Measurements from ENCODE around the gene BCAP29. TPM values are rescaled to one million over a fixed set of nuclear protein-coding genes. Genes with fewer than 3 reads are reported as not detected.
A peak's percentile ranks its signal among the peaks of the same experiment; 100 is the strongest.

BCAP29 gene
- total and polyA plus RNA-seq, 2 of the 8 experiments (the other 6 are each of a cell fraction or from before 2014, with no cell fraction given), result 6.8 to 18.1 TPM

DNA sequence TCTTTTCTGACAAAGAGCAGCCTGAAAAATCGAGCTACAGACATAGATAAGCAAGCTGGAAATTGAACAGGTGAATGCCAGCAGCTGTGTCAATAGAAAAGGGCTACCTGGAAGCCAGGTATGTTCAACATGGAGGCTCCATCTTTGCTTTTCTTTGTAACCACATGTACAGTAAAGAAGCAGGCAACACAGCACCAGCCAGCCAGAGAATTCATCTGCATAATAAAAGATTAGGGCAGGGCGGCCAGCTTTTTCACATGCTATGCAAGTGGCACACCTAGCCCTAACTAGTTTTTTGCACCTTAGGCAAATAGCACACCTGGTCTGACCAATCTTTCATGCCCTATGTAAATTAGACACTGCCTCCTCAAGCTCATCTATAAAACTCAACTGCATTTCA, 42.0 kb upstream of the BCAP29 start:
- H3K23ac ChIP-seq (ENCODE audit: insufficient read length), result no peak overlapping the region
- H3K4me2 ChIP-seq (ENCODE audit: insufficient read depth in 1 of 2, low read depth in 2 of 2, low read length in 2 of 2), result 0 out of 4 replicates have a peak overlapping the region, but pooled peaks have one; percentile 7 to 21
- H3K18ac ChIP-seq (ENCODE audit: extremely low read depth, low read length), result no peak overlapping the region
- H2BK15ac ChIP-seq (ENCODE audit: low read length), result no peak overlapping the region
- H3K9me3 ChIP-seq (ENCODE audit: insufficient read depth in 2 of 2, low read depth in 1 of 2, low read length in 1 of 2), result no peaks in the 10 kb centered on the region
- no peak overlapping the region for H3K56ac ChIP-seq (replicated peaks; ENCODE audit: insufficient read length, low read depth, low read length)
- H4K20me1 ChIP-seq (replicated peaks in 1 of 2; ENCODE audit: control insufficient read depth in 1 of 2, insufficient read depth in 2 of 2, low read length in 2 of 2), result no peaks in the 10 kb centered on the region
- H2AK5ac ChIP-seq (ENCODE audit: low read depth, low read length), result no peak overlapping the region
- H3K14ac ChIP-seq (ENCODE audit: insufficient read length), result no peak overlapping the region
- no peaks in the 10 kb centered on the region for H3K23me2 ChIP-seq (ENCODE audit: low read depth, low read length)
- no peak overlapping the region for H2BK120ac ChIP-seq (replicated peaks; ENCODE audit: low read depth, low read length)
- no peak overlapping the region for H4K8ac ChIP-seq (ENCODE audit: extremely low read depth, insufficient read depth, low read length)
- POLR2A ChIA-PET (ENCODE audit: partially characterized antibody), result no interaction called here
- no peak overlapping the region for H4K91ac ChIP-seq (replicated peaks; ENCODE audit: insufficient read length, low read length)
- no peak for FAIRE-seq
- H2BK12ac ChIP-seq (ENCODE audit: low read depth, low read length), result no peak overlapping the region
- no peaks in the 10 kb centered on the region; a peak in 1 of 4 replicates for H3K79me2 ChIP-seq (ENCODE audit: control insufficient read depth in 1 of 2, insufficient read depth in 2 of 2, low read length in 2 of 2)
- H3K4me1 ChIP-seq (replicated peaks in 1 of 4; ENCODE audit: control insufficient read depth in 3 of 4, insufficient read depth in 4 of 4, low read length in 3 of 4), result peaks cover 0 to 4% (median 0%) of the 10 kb centered on the region in 4 experiments; a peak in 2 of 7 replicates
- H3K9ac ChIP-seq (replicated peaks in 1 of 4; ENCODE audit: extremely low read depth in 1 of 4, low read depth in 3 of 4, low read length in 3 of 4), result no peak overlapping the region
- no peak for DNase-seq (ENCODE audit: low read depth in 1 of 2, low spot score in 2 of 2)
- no peak overlapping the region for H2BK5ac ChIP-seq (ENCODE audit: low read depth, low read length)
- no peak overlapping the region for H2BK20ac ChIP-seq (ENCODE audit: low read length)
- H3K27me3 ChIP-seq (replicated peaks in 1 of 4; ENCODE audit: control insufficient read depth in 3 of 4, extremely low read depth in 1 of 4, insufficient read depth in 3 of 4, low read length in 3 of 4), result no peaks in the 10 kb centered on the region
- no peak overlapping the region for H2AFZ ChIP-seq (ENCODE audit: low read length)
- no peaks in the 10 kb centered on the region; a peak in 1 of 8 replicates for H3K36me3 ChIP-seq (ENCODE audit: control insufficient read depth in 2 of 4, insufficient read depth in 4 of 4, low read length in 3 of 4)
- no peak overlapping the region; a peak in 1 of 8 replicates for H3K4me3 ChIP-seq (ENCODE audit: extremely low read depth in 1 of 4, insufficient read depth in 2 of 4, low read depth in 3 of 4, low read length in 4 of 4)
- WGBS, 2 experiments (ENCODE audit: extremely low coverage in 1 of 2, insufficient coverage in 1 of 2, insufficient read length in 1 of 2, insufficient replicate concordance in 2 of 2, low coverage in 1 of 2, low lambda C conversion rate in 2 of 2, missing lambda C conversion rate in 1 of 2), result 47% methylated on average over 2 of the region's 2 CpGs; no CpG with 5 or more reads in 1 of the 2 experiments
- H4K5ac ChIP-seq (ENCODE audit: insufficient read length, low read depth, low read length), result no peak overlapping the region
- CTCF ChIA-PET (ENCODE audit: partially characterized antibody), result no interaction called here
- no peaks in the 10 kb centered on the region for H3K79me1 ChIP-seq (ENCODE audit: low read depth, low read length)
- no peak overlapping the region for H3K4ac ChIP-seq (replicated peaks; ENCODE audit: insufficient read length, low read depth, low read length)
- H3K27ac ChIP-seq (ENCODE audit: low read depth, low read length), result no peak overlapping the region
- TF ChIP-seq ZNF274 (IDR thresholded peaks at IDR 0.05; ENCODE audit: borderline replicate concordance, extremely low read depth, low read length) (no peak), BRCA1 (IDR thresholded peaks at IDR 0.05; ENCODE audit: low read depth, low read length) (no peak), RXRA (IDR thresholded peaks at IDR 0.05; ENCODE audit: insufficient read depth, low read depth, low read length) (no peak), GTF2F1 (IDR thresholded peaks at IDR 0.05; ENCODE audit: borderline replicate concordance, low read depth, low read length) (no peak), BACH1 (IDR thresholded peaks at IDR 0.05; ENCODE audit: low read length) (no peak), POU5F1 (IDR thresholded peaks at IDR 0.05; ENCODE audit: low read depth, low read length) (no peak), RFX5 (IDR thresholded peaks at IDR 0.05; ENCODE audit: borderline replicate concordance, low read depth, low read length) (no peak), NRF1 (IDR thresholded peaks at IDR 0.05; ENCODE audit: low read depth, low read length) (no peak), SP2 (IDR thresholded peaks at IDR 0.05; ENCODE audit: low read length) (no peak), NANOG (IDR thresholded peaks at IDR 0.05; ENCODE audit: insufficient read depth, low read depth, low read length, poor library complexity, severe bottlenecking) (no peak)
- TF ChIP-seq, protein P1, sequence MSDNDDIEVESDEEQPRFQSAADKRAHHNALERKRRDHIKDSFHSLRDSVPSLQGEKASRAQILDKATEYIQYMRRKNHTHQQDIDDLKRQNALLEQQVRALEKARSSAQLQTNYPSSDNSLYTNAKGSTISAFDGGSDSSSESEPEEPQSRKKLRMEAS (IDR thresholded peaks at IDR 0.05), result no peak
- TF ChIP-seq, protein P2, sequence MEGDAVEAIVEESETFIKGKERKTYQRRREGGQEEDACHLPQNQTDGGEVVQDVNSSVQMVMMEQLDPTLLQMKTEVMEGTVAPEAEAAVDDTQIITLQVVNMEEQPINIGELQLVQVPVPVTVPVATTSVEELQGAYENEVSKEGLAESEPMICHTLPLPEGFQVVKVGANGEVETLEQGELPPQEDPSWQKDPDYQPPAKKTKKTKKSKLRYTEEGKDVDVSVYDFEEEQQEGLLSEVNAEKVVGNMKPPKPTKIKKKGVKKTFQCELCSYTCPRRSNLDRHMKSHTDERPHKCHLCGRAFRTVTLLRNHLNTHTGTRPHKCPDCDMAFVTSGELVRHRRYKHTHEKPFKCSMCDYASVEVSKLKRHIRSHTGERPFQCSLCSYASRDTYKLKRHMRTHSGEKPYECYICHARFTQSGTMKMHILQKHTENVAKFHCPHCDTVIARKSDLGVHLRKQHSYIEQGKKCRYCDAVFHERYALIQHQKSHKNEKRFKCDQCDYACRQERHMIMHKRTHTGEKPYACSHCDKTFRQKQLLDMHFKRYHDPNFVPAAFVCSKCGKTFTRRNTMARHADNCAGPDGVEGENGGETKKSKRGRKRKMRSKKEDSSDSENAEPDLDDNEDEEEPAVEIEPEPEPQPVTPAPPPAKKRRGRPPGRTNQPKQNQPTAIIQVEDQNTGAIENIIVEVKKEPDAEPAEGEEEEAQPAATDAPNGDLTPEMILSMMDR (IDR thresholded peaks at IDR 0.05; ENCODE audit: control extremely low read depth in 1 of 3, insufficient read depth in 1 of 3, low read depth in 1 of 3, low read length in 3 of 3), result no peak

Measured in H1 (cell line).